Liver (tissue), 9 donors: Measurements from ENCODE around the gene APOL6. TPM values are rescaled to one million over a fixed set of nuclear protein-coding genes. Genes with fewer than 3 reads are reported as not detected.

Source experiments
- DNase-seq: peaks from one replicate; pipeline ENCODE4 v3.0.0-alpha.2; 2017; ENCODE audit warnings: low spot score
- H3K27ac ChIP-seq, 2 donors: one replicate each; pipeline ENCODE4 v1.7.0; 2013; ENCODE audit warnings: inconsistent platforms in 2 of 2, low read length in 2 of 2, control low read depth in 1 of 2, low read depth in 1 of 2, mild to moderate bottlenecking in 1 of 2
- H3K27me3 ChIP-seq, 4 donors: one replicate each; pipeline versions ENCODE4 v1.6.1 to v1.7.0; 2013; ENCODE audit warnings: low read length in 3 of 4, inconsistent platforms in 1 of 4, mild to moderate bottlenecking in 1 of 4, moderate library complexity in 1 of 4; ENCODE audit not compliant: control insufficient read depth in 4 of 4, insufficient read depth in 4 of 4
- H3K36me3 ChIP-seq, 4 donors: one replicate each; pipeline versions ENCODE4 v1.6.1 to v1.7.0; 2013; ENCODE audit warnings: low read length in 3 of 4, mild to moderate bottlenecking in 3 of 4, low read depth in 1 of 4, moderate library complexity in 1 of 4; ENCODE audit not compliant: control insufficient read depth in 4 of 4, insufficient read depth in 3 of 4
- H3K4me1 ChIP-seq, 4 donors: one replicate each; pipeline versions ENCODE4 v1.6.1 to v1.7.0; 2013; ENCODE audit warnings: low read length in 3 of 4, mild to moderate bottlenecking in 3 of 4, moderate library complexity in 1 of 4; ENCODE audit not compliant: control insufficient read depth in 4 of 4, insufficient read depth in 4 of 4
- H3K4me3 ChIP-seq, 3 donors: one replicate each; pipeline versions ENCODE4 v1.6.1 to v1.7.0; 2013; ENCODE audit warnings: low read length in 3 of 3, control low read depth in 1 of 3, low read depth in 1 of 3, mild to moderate bottlenecking in 1 of 3
- H3K9ac ChIP-seq, 2 donors: one replicate each; pipeline ENCODE4 v1.7.0; 2013; ENCODE audit warnings: low read length in 2 of 2, mild to moderate bottlenecking in 2 of 2, moderate library complexity in 2 of 2, control low read depth in 1 of 2, low read depth in 1 of 2
- H3K9me3 ChIP-seq, 4 donors: one replicate each; pipeline versions ENCODE4 v1.6.1 to v1.7.0; 2013; ENCODE audit warnings: low read length in 3 of 4; ENCODE audit not compliant: control insufficient read depth in 4 of 4
- ATF3 ChIP-seq: IDR thresholded peaks from 2 replicates; pipeline ENCODE4 v1.6.1; 2016; ENCODE audit warnings: antibody characterized with exemption
- EGR1 ChIP-seq, 2 donors: IDR thresholded peaks; 2 replicates each; pipeline ENCODE4 v1.6.1; 2016 to 2018; ENCODE audit warnings: antibody characterized with exemption in 2 of 2, low read depth in 2 of 2
- FOXA1 ChIP-seq: IDR thresholded peaks from 2 replicates; pipeline ENCODE4 v1.6.1; 2016; ENCODE audit warnings: antibody characterized with exemption
- FOXA2 ChIP-seq: IDR thresholded peaks from 2 replicates; pipeline ENCODE4 v1.6.1; 2016; ENCODE audit warnings: antibody characterized with exemption
- GABPA ChIP-seq, 2 donors: IDR thresholded peaks in 1 of 2; conservative IDR thresholded peaks in 1 of 2; 2 replicates each; pipeline ENCODE4 v1.6.1; 2016; ENCODE audit warnings: antibody characterized with exemption in 2 of 2, mild to moderate bottlenecking in 1 of 2, moderate library complexity in 1 of 2
- HNF4A ChIP-seq, 2 donors: conservative IDR thresholded peaks; 2 replicates each; pipeline ENCODE4 v1.6.1; 2016; ENCODE audit warnings: antibody characterized with exemption in 2 of 2, mild to moderate bottlenecking in 2 of 2
- JUND ChIP-seq, 2 donors: IDR thresholded peaks; 2 replicates each; pipeline ENCODE4 v1.6.1; 2016; ENCODE audit warnings: antibody characterized with exemption in 2 of 2
- NR2F2 ChIP-seq: IDR thresholded peaks from 2 replicates; pipeline ENCODE4 v1.6.1; 2016; ENCODE audit warnings: antibody characterized with exemption
- RAD21 ChIP-seq, 2 donors: IDR thresholded peaks; 2 replicates each; pipeline ENCODE4 v1.6.1; 2016; ENCODE audit warnings: antibody characterized with exemption in 2 of 2, mild to moderate bottlenecking in 2 of 2
- REST ChIP-seq: IDR thresholded peaks from 2 replicates; pipeline ENCODE4 v1.6.1; 2016; ENCODE audit warnings: antibody characterized with exemption, mild to moderate bottlenecking
- RXRA ChIP-seq, 2 donors: IDR thresholded peaks; 2 replicates each; pipeline ENCODE4 v1.6.1; 2017 to 2018; ENCODE audit warnings: antibody characterized with exemption in 2 of 2, mild to moderate bottlenecking in 1 of 2
- SP1 ChIP-seq: IDR thresholded peaks from 2 replicates; pipeline ENCODE4 v1.6.1; 2018; ENCODE audit warnings: antibody characterized with exemption, mild to moderate bottlenecking
- YY1 ChIP-seq: IDR thresholded peaks from 2 replicates; pipeline ENCODE4 v1.6.1; 2016; ENCODE audit warnings: antibody characterized with exemption, mild to moderate bottlenecking
- WGBS: extraction: QIAGEN DNeasy Blood & Tissue Kit; methylation state at CpG from one replicate; pipeline ENCODE4 v1.1.7; 2013; 5-methylcytosine and 5-hydroxymethylcytosine counted together
- polyA plus RNA-seq, 2 donors: library from polyadenylated mRNA; stranded (reverse) in 1 of 2; unstranded in 1 of 2; fragments of 200-250 nt in 1 of 2; fragments of >200 nt in 1 of 2; fragmentation: Nextera tagmentation in 1 of 2; extraction: Ambion mirVana in 1 of 2; gene quantifications; one replicate each; pipeline versions ENCODE4 v1.2.1 to v1.2.3, GENCODE V29; 2013 to 2015
- total RNA-seq, 2 donors: library from RNA; depleted of rRNA; stranded (reverse); fragments of >200 nt; gene quantifications; one replicate each; pipeline ENCODE4 v1.2.3, GENCODE V29; 2014
- TF ChIP-seq, protein P1 (sequence below): IDR thresholded peaks from 2 replicates; pipeline ENCODE4 v1.6.1; 2016; ENCODE audit warnings: antibody characterized with exemption
- TF ChIP-seq, protein P2 (sequence below): fragments of 150-350 bp; IDR thresholded peaks from 2 replicates; pipeline ENCODE4 v1.5.1; 2017; ENCODE audit warnings: improper control_type of control experiment, low read depth, low read length; ENCODE audit not compliant: missing input control
- TF ChIP-seq, protein P3 (sequence below): IDR thresholded peaks from 2 replicates; pipeline ENCODE4 v1.6.1; 2016; ENCODE audit warnings: antibody characterized with exemption
- donor health status: healthy.
- donor health status: healthy.
- donor health status: healthy.
- donor health status: healthy.
- donor health status: healthy.

APOL6 gene
- total and polyA plus RNA-seq, 4 donors: 10.3 to 80.1 (median 17.3) TPM

- no peak overlapping the region for H3K9ac ChIP-seq
- TF ChIP-seq SP1 (no peak), EGR1 (IDR thresholded peaks at IDR 0.05; ENCODE audit: low read depth in 2 of 2) (no peak), RXRA (IDR thresholded peaks at IDR 0.05) (no peak), HNF4A (conservative IDR thresholded peaks at IDR 0.05) (no peak), NR2F2 (no peak), FOXA2 (no peak), ATF3 (no peak), FOXA1 (no peak), YY1 (no peak), RAD21 (IDR thresholded peaks at IDR 0.05) (no peak), REST (no peak), GABPA (IDR thresholded peaks at IDR 0.05 in 1 of 2, conservative IDR thresholded peaks at IDR 0.05 in 1 of 2) (no peak), JUND (IDR thresholded peaks at IDR 0.05) (no peak)
- TF ChIP-seq, protein P1, sequence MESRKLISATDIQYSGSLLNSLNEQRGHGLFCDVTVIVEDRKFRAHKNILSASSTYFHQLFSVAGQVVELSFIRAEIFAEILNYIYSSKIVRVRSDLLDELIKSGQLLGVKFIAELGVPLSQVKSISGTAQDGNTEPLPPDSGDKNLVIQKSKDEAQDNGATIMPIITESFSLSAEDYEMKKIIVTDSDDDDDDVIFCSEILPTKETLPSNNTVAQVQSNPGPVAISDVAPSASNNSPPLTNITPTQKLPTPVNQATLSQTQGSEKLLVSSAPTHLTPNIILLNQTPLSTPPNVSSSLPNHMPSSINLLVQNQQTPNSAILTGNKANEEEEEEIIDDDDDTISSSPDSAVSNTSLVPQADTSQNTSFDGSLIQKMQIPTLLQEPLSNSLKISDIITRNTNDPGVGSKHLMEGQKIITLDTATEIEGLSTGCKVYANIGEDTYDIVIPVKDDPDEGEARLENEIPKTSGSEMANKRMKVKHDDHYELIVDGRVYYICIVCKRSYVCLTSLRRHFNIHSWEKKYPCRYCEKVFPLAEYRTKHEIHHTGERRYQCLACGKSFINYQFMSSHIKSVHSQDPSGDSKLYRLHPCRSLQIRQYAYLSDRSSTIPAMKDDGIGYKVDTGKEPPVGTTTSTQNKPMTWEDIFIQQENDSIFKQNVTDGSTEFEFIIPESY: no peak
- TF ChIP-seq, protein P2, sequence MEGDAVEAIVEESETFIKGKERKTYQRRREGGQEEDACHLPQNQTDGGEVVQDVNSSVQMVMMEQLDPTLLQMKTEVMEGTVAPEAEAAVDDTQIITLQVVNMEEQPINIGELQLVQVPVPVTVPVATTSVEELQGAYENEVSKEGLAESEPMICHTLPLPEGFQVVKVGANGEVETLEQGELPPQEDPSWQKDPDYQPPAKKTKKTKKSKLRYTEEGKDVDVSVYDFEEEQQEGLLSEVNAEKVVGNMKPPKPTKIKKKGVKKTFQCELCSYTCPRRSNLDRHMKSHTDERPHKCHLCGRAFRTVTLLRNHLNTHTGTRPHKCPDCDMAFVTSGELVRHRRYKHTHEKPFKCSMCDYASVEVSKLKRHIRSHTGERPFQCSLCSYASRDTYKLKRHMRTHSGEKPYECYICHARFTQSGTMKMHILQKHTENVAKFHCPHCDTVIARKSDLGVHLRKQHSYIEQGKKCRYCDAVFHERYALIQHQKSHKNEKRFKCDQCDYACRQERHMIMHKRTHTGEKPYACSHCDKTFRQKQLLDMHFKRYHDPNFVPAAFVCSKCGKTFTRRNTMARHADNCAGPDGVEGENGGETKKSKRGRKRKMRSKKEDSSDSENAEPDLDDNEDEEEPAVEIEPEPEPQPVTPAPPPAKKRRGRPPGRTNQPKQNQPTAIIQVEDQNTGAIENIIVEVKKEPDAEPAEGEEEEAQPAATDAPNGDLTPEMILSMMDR: no peak
- TF ChIP-seq, protein P3, sequence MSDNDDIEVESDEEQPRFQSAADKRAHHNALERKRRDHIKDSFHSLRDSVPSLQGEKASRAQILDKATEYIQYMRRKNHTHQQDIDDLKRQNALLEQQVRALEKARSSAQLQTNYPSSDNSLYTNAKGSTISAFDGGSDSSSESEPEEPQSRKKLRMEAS: no peak
- DNase-seq: no peak
- H3K36me3 ChIP-seq: no peaks in the 10 kb centered on the region
- WGBS: 92% methylated on average over 1 of the region's 1 CpG
- H3K4me3 ChIP-seq: no peak overlapping the region
- no peaks in the 10 kb centered on the region for H3K9me3 ChIP-seq
- no peaks in the 10 kb centered on the region for H3K27me3 ChIP-seq
- no peak overlapping the region for H3K27ac ChIP-seq
- H3K4me1 ChIP-seq: peaks cover 2 to 17% (median 10%) of the 10 kb centered on the region in 4 donors
Observed at GRCh38 chr22:35618427-35619223, 29.6 kb upstream of the APOL6 start.
